Heart right ventricle (tissue), 16 donors: Measurements from ENCODE around the gene ACOXL. TPM values are rescaled to one million over a fixed set of nuclear protein-coding genes. Genes with fewer than 3 reads are reported as not detected.
A peak's percentile ranks its signal among the peaks of the same experiment; 100 is the strongest.
"Not testable (repeated sequence)": the region's sequence is repeated elsewhere in the genome, so short reads cannot be mapped to it uniquely, and the experiment has no call there.

Source experiments
- ATAC-seq, 8 donors: fragments of 200-7000 bp; cut with Tn5 transposase; one replicate each; pipeline ENCODE4 v1.9.1; 2020; ENCODE audit warnings: mild to moderate bottlenecking in 8 of 8, moderate library complexity in 8 of 8, moderate number of reproducible peaks in 1 of 8
- DNase-seq, 2 donors: peaks; one replicate each; pipeline ENCODE4 v3.0.0-alpha.2; 2020
- H3K27ac ChIP-seq, 10 donors: fragments of 200-600 bp; sonication (generic) in 2 of 10; one replicate each; pipeline versions ENCODE4 v1.5.0 to v1.8.0; 2020 to 2022; ENCODE audit warnings: mild to moderate bottlenecking in 3 of 10
- H3K27me3 ChIP-seq, 7 donors: fragments of 200-600 bp; one replicate each; pipeline ENCODE4 v1.8.0; 2021 to 2022; ENCODE audit warnings: mild to moderate bottlenecking in 2 of 7
- H3K36me3 ChIP-seq, 9 donors: fragments of 200-600 bp; sonication (generic) in 1 of 9; one replicate each; pipeline versions ENCODE4 v1.5.0 to v1.8.0; 2020 to 2022; ENCODE audit warnings: mild to moderate bottlenecking in 2 of 9
- H3K4me1 ChIP-seq, 9 donors: fragments of 200-600 bp; sonication (generic) in 1 of 9; one replicate each; pipeline versions ENCODE4 v1.5.0 to v1.8.0; 2020 to 2022; ENCODE audit warnings: mild to moderate bottlenecking in 4 of 9
- H3K4me3 ChIP-seq, 10 donors: fragments of 200-600 bp; sonication (generic) in 2 of 10; one replicate each; pipeline versions ENCODE4 v1.5.0 to v1.8.0; 2020 to 2022; ENCODE audit warnings: mild to moderate bottlenecking in 7 of 10, moderate library complexity in 2 of 10
- H3K9me3 ChIP-seq, 11 donors: fragments of 200-600 bp in 10 of 11; sonication (generic) in 2 of 11; one replicate each; pipeline versions ENCODE4 v1.5.0 to v1.8.0; 2013 to 2022; ENCODE audit warnings: mild to moderate bottlenecking in 2 of 11, control low read depth in 1 of 11, moderate library complexity in 1 of 11
- CTCF ChIP-seq, 9 donors: fragments of 200-600 bp; sonication (generic) in 2 of 9; IDR thresholded peaks; one replicate each; pipeline versions ENCODE4 v1.5.0 to v1.8.0; 2021 to 2022; ENCODE audit warnings: antibody characterized with exemption in 9 of 9, mild to moderate bottlenecking in 5 of 9, moderate library complexity in 1 of 9
- WGBS, 2 donors: extraction: QIAGEN DNeasy Blood & Tissue Kit; methylation state at CpG; one replicate each; pipeline ENCODE4 v1.1.7; 2013; ENCODE audit warnings: inconsistent platforms in 1 of 2; 5-methylcytosine and 5-hydroxymethylcytosine counted together
- intact Hi-C, 10 donors: fragments of 100-400 bp; cut with DNase I; formaldehyde crosslinking; loops; one replicate each; pipeline versions ENCODE4 v1.11.1 to v1.14.2; 2022
- long read RNA-seq, 3 donors: library from polyadenylated mRNA; unstranded; transcript quantifications; one replicate each; pipeline ENCODE4 v2.0.0, GENCODE V29; 2020 to 2021
- polyA plus RNA-seq, 2 donors: library from polyadenylated mRNA; stranded (reverse); fragments of 200-250 nt; gene quantifications; one replicate each; pipeline ENCODE4 v1.2.3, GENCODE V29; 2013
- total RNA-seq, 10 donors: library from RNA; stranded (reverse); fragmentation: NEBNext Ultra II Directional in 3 of 10; extraction: Animal tissue kit (Norgen Biotek cat#: 25700) in 3 of 10; gene quantifications; one replicate each; pipeline versions ENCODE4 v1.2.1 to v1.2.4, GENCODE V29; 2021 to 2023
- donor health status: Arrhythmogenic right ventricular cardiomyopathy.
- donor health status: ischemic (EF 13 %, LVEDD 7.1; RV severe dilation, severe dysfunction).
- donor health status: healthy with polysubstance abuse.
- donor health status: DM: no; HTN: yes; CAD: no.
- donor health status: DM: no; HTN: no; CAD: no.
- donor health status: ischemic (EF 25% LVEDD 6.9; RV normal size, moderate dysfunction).
- donor health status: ischemic (EF 25% LVEDD 5.7; RV mildly dilated, moderate dysfunction).
- donor health status: healthy.
- donor health status: DM: yes; HTN: yes; CAD: no.
- donor health status: Ischemic cardiomyopathy.
- donor health status: ischemic (EF 35%, LVEDD 5.7; RV mildly dilated, moderate dysfunction).
- donor health status: nonischemic (EF 11% LVEDD 7.7; RV severe dilation, severe dysfunction).
- donor health status: DM: yes; HTN: yes; CAD: no.
- donor health status: PGD.
- donor health status: ischemic (EF 29% LVEDD 5.4; RV normal size, mild dysfunction).
- donor health status: nonischemic (EF 23%, LVEDD 6.1; RV moderate dilation, normal function).

Gene ACOXL
- total RNA-seq (not detected), polyA plus RNA-seq (not detected)
- long read RNA-seq, donor 1: 0 reads
- long read RNA-seq, donor 2: 0 reads
- long read RNA-seq, donor 3: 0 reads

GRCh38 chr2:110732422-110733413, at the start of gene ACOXL:
Gene ACOXL, plus strand, starts transcription at chr2:110732573. Its CDS starts 35,817 bp downstream, at chr2:110768390.
- no peak within 1 kb of the TSS for H3K27ac ChIP-seq
- H3K27me3 ChIP-seq: peaks cover 8 to 88% (median 71%) of the 10 kb centered on the region in 7 donors
- peak in 2 of 8 donors; percentile 37 to 50 for ATAC-seq
- H3K9me3 ChIP-seq: peaks cover 0 to 3% (median 0%) of the 10 kb centered on the region in 11 donors
- H3K36me3 ChIP-seq: no peaks in the 10 kb centered on the region
- WGBS, 2 donors: 2 to 3% methylated on average over 85 to 94 of the region's 94 CpGs
- peak within 1 kb of the TSS in 9 of 10 donors; percentile 10 to 45 (median 28) for H3K4me3 ChIP-seq
- peaks cover 0 to 11% (median 9%) of the 10 kb centered on the region in 9 donors for H3K4me1 ChIP-seq
- TF ChIP-seq CTCF (IDR thresholded peaks at IDR 0.05): no peak
- no peak for DNase-seq
- intact Hi-C loops: no loop called here

GRCh38 chr2:110682872-110683271, 49.5 kb upstream of the ACOXL start:
- no peaks in the 10 kb centered on the region for H3K36me3 ChIP-seq
- peaks cover 0 to 13% (median 8%) of the 10 kb centered on the region in 9 donors for H3K4me1 ChIP-seq
- no peak overlapping the region for H3K27ac ChIP-seq
- intact Hi-C loops: no loop called here
- DNase-seq: no peak
- ATAC-seq: no peak
- no peaks in the 10 kb centered on the region for H3K27me3 ChIP-seq
- peaks cover 0 to 10% (median 0%) of the 10 kb centered on the region in 11 donors for H3K9me3 ChIP-seq
- no peak overlapping the region for H3K4me3 ChIP-seq
- 96 to 98% methylated on average over 1 of the region's 1 CpG for WGBS, 2 donors
- TF ChIP-seq CTCF (IDR thresholded peaks at IDR 0.05): no peak

GRCh38 chr2:110687775-110688484, 44.4 kb upstream of the ACOXL start:
- H3K27ac ChIP-seq, intact Hi-C loops, DNase-seq, H3K4me3 ChIP-seq, H3K36me3 ChIP-seq, H3K4me1 ChIP-seq, ATAC-seq: not testable (repeated sequence)
- Histone ChIP-seq H3K9me3 (peaks cover 0 to 10% (median 0%) of the 10 kb centered on the region in 11 donors), H3K27me3 (peaks cover 0 to 17% (median 0%) of the 10 kb centered on the region in 7 donors)
- WGBS, 2 donors: 57 to 58% methylated on average over 9 of the region's 9 CpGs

- H3K27ac ChIP-seq: no peak overlapping the region
- ATAC-seq: no peak
- H3K36me3 ChIP-seq: no peaks in the 10 kb centered on the region
- WGBS, 2 donors: 38 to 46% methylated on average over 5 of the region's 5 CpGs
- H3K4me1 ChIP-seq: peaks cover 0 to under 1% (median 0%) of the 10 kb centered on the region in 9 donors
- no peak for DNase-seq
- peaks cover 0 to 10% (median 0%) of the 10 kb centered on the region in 11 donors for H3K9me3 ChIP-seq
- H3K27me3 ChIP-seq: peaks cover 0 to 17% (median 0%) of the 10 kb centered on the region in 7 donors
- TF ChIP-seq CTCF (IDR thresholded peaks at IDR 0.05): no peak
- intact Hi-C loops: no loop called here
- H3K4me3 ChIP-seq: no peak overlapping the region
These were observed 43.7 kb upstream of the ACOXL start for GRCh38 chr2:110688594-110689091.
